Activated CD8-positive, alpha-beta memory T cell treated with anti-CD3 and anti-CD28 coated beads, Interleukin-2, amount 50 U/mL, for 4 hours (primary cell): ENCODE results near the gene IP6K3.
A peak's percentile ranks its signal among the peaks of the same experiment; 100 is the strongest.

Experiments
- DNase-seq: peaks from one replicate; pipeline ENCODE4 v3.0.0-alpha.2; 2020

Gene IP6K3

GRCh38 chr6:33758815-33759216 lies 12.1 kb upstream of the IP6K3 start:
- no peak for DNase-seq

GRCh38 chr6:33757906-33758305 lies 11.2 kb upstream of the IP6K3 start:
- DNase-seq, result no peak

- DNase-seq, result no peak
These were observed 10.4 kb upstream of the IP6K3 start for GRCh38 chr6:33757113-33757512.

GRCh38 chr6:33756211-33756954 lies 9.7 kb upstream of the IP6K3 start:
- DNase-seq, result no peak

- DNase-seq, result no peak
These were observed 8.6 kb upstream of the IP6K3 start for GRCh38 chr6:33755070-33755869.

GRCh38 chr6:33754222-33754621 lies 7.5 kb upstream of the IP6K3 start:
- DNase-seq, result no peak

GRCh38 chr6:33752646-33753015 lies 5.9 kb upstream of the IP6K3 start:
- DNase-seq, result no peak

- DNase-seq, result no peak
These were observed 5.3 kb upstream of the IP6K3 start for GRCh38 chr6:33751771-33752645.

- DNase-seq, result no peak
These were observed 3.7 kb upstream of the IP6K3 start for GRCh38 chr6:33750244-33750991.

- DNase-seq, result no peak
These were observed 2.7 kb upstream of the IP6K3 start for GRCh38 chr6:33749401-33749800.

GRCh38 chr6:33748841-33749240 lies 2.1 kb upstream of the IP6K3 start:
- DNase-seq, result no peak

- DNase-seq, result no peak
These were observed 1.1 kb upstream of the IP6K3 start for GRCh38 chr6:33747823-33748222.

GRCh38 chr6:33746036-33746600 lies 587 bp downstream of the IP6K3 start:
- DNase-seq, result no peak

- no peak for DNase-seq
These were observed 1.2 kb downstream of the IP6K3 start for GRCh38 chr6:33745548-33745947.

GRCh38 chr6:33744895-33745546 lies 1.7 kb downstream of the IP6K3 start:
- DNase-seq, result no peak

- DNase-seq, result peak; percentile 73
These were observed 2.5 kb downstream of the IP6K3 start for GRCh38 chr6:33744001-33744848.

- DNase-seq, result no peak
These were observed 3.9 kb downstream of the IP6K3 start for GRCh38 chr6:33742837-33743236.

- no peak for DNase-seq
These were observed 4.6 kb downstream of the IP6K3 start for GRCh38 chr6:33742092-33742491.

- DNase-seq, result no peak
These were observed 5.9 kb downstream of the IP6K3 start for GRCh38 chr6:33740794-33741193.

GRCh38 chr6:33740204-33740608 lies 6.5 kb downstream of the IP6K3 start:
- DNase-seq, result no peak

GRCh38 chr6:33739571-33739970 lies 7.1 kb downstream of the IP6K3 start:
- DNase-seq, result no peak
